HepG2 (cell line): ENCODE results near the gene CLDN9. TPM values are rescaled to one million over a fixed set of nuclear protein-coding genes. Genes with fewer than 3 reads are reported as not detected.

Experiments used
- ATM ChIP-seq: fragments of 450-650 bp; IDR thresholded peaks from 2 replicates; pipeline ENCODE4 v1.7.1; 2017; ENCODE audit warnings: mild to moderate bottlenecking, borderline replicate concordance
- BCLAF1 ChIP-seq: fragments of 450-650 bp; IDR thresholded peaks from 2 replicates; pipeline ENCODE4 v1.6.1; 2017; ENCODE audit warnings: mild to moderate bottlenecking
- BHLHE40 ChIP-seq: IDR thresholded peaks from 2 replicates; pipeline ENCODE4 v1.6.1; 2011; ENCODE audit warnings: low read length, improper control_type of control experiment
- CAMTA2 ChIP-seq: sonication (generic); formaldehyde crosslinking; IDR thresholded peaks from 2 replicates; pipeline ENCODE4 v1.4.0; 2020; ENCODE audit warnings: mild to moderate bottlenecking, missing genetic modification reagents, borderline replicate concordance
- CBFB ChIP-seq: sonication (generic); formaldehyde crosslinking; IDR thresholded peaks from 2 replicates; pipeline ENCODE4 v1.4.0; 2020; ENCODE audit warnings: missing genetic modification reagents
- CEBPB ChIP-seq: IDR thresholded peaks from 2 replicates; pipeline ENCODE4 v1.6.1; 2011; ENCODE audit warnings: low read depth, low read length, improper control_type of control experiment, borderline replicate concordance
- ETV5 ChIP-seq: IDR thresholded peaks from 2 replicates; pipeline ENCODE4 v1.6.1; 2018; ENCODE audit warnings: missing biosample characterization, missing genetic modification reagents, inconsistent platforms, borderline replicate concordance
- GATA4 ChIP-seq: sonication (generic); IDR thresholded peaks from 2 replicates; pipeline ENCODE4 v1.6.1; 2016; ENCODE audit warnings: antibody characterized with exemption, low read depth, borderline replicate concordance
- HNF4G ChIP-seq, 2 experiments: sonication (generic) in 1 of 2; formaldehyde crosslinking in 1 of 2; IDR thresholded peaks; 2 replicates each; pipeline versions ENCODE4 v1.4.0 to v1.6.1; 2011 to 2020; ENCODE audit warnings: borderline replicate concordance in 2 of 2, low read depth in 2 of 2, mild to moderate bottlenecking in 2 of 2, low read length in 1 of 2, missing genetic modification reagents in 1 of 2, moderate library complexity in 1 of 2
- IRX3 ChIP-seq: sonication (generic); formaldehyde crosslinking; IDR thresholded peaks from 2 replicates; pipeline ENCODE4 v1.8.1; 2023; ENCODE audit warnings: mild to moderate bottlenecking, low read depth, missing genetic modification reagents, borderline replicate concordance
- JUNB ChIP-seq: sonication (generic); formaldehyde crosslinking; IDR thresholded peaks from 2 replicates; pipeline ENCODE4 v1.8.0; 2022; ENCODE audit warnings: missing genetic modification reagents, mild to moderate bottlenecking, borderline replicate concordance
- MED8 ChIP-seq: sonication (generic); formaldehyde crosslinking; IDR thresholded peaks from 2 replicates; pipeline ENCODE4 v1.8.1; 2023; ENCODE audit warnings: mild to moderate bottlenecking, missing genetic modification reagents; ENCODE audit not compliant: insufficient replicate concordance
- MTA3 ChIP-seq: sonication (generic); formaldehyde crosslinking; IDR thresholded peaks from 2 replicates; pipeline ENCODE4 v1.4.0; 2020; ENCODE audit warnings: missing genetic modification reagents
- MTF2 ChIP-seq: sonication (generic); formaldehyde crosslinking; IDR thresholded peaks from 2 replicates; pipeline ENCODE4 v1.5.0; 2020; ENCODE audit warnings: missing genetic modification reagents, borderline replicate concordance
- NFE2L2 ChIP-seq: fragments of 150-350 bp; IDR thresholded peaks from 2 replicates; pipeline ENCODE4 v1.6.1; 2014; ENCODE audit warnings: low read length
- PCBP1 ChIP-seq: fragments of 200-400 bp; formaldehyde crosslinking; IDR thresholded peaks from 2 replicates; pipeline ENCODE4 v1.6.1; 2017; ENCODE audit warnings: mild to moderate bottlenecking, low read depth, low read length, borderline replicate concordance
- RFX1 ChIP-seq: fragments of 450-650 bp; IDR thresholded peaks from 2 replicates; pipeline ENCODE4 v1.6.1; 2017
- SETDB1 ChIP-seq: sonication (generic); formaldehyde crosslinking; IDR thresholded peaks from 2 replicates; pipeline ENCODE4 v1.5.1; 2020; ENCODE audit warnings: missing genetic modification reagents, mild to moderate bottlenecking, borderline replicate concordance
- ZBTB38 ChIP-seq: sonication (generic); formaldehyde crosslinking; IDR thresholded peaks from 2 replicates; pipeline ENCODE4 v1.5.1; 2020; ENCODE audit warnings: mild to moderate bottlenecking, missing genetic modification reagents
- ZFP41 ChIP-seq: sonication (generic); formaldehyde crosslinking; IDR thresholded peaks from 2 replicates; pipeline ENCODE4 v1.4.0; 2020; ENCODE audit warnings: mild to moderate bottlenecking, missing genetic modification reagents, borderline replicate concordance
- ZFX ChIP-seq: sonication (generic); formaldehyde crosslinking; IDR thresholded peaks from 2 replicates; pipeline ENCODE4 v1.4.0; 2020; ENCODE audit warnings: mild to moderate bottlenecking, low read depth, missing genetic modification reagents, moderate library complexity
- ZNF512 ChIP-seq: sonication (generic); formaldehyde crosslinking; IDR thresholded peaks from 2 replicates; pipeline ENCODE4 v1.4.0; 2020; ENCODE audit warnings: mild to moderate bottlenecking, missing genetic modification reagents
- ZNF547 ChIP-seq: sonication (generic); formaldehyde crosslinking; IDR thresholded peaks from 2 replicates; pipeline ENCODE4 v1.5.1; 2020; ENCODE audit warnings: mild to moderate bottlenecking, missing genetic modification reagents
- ZNF563 ChIP-seq: sonication (generic); formaldehyde crosslinking; IDR thresholded peaks from 2 replicates; pipeline ENCODE4 v1.8.0; 2022; ENCODE audit warnings: mild to moderate bottlenecking, moderate library complexity, missing genetic modification reagents
- ZNF749 ChIP-seq: sonication (generic); formaldehyde crosslinking; IDR thresholded peaks from 2 replicates; pipeline ENCODE4 v1.8.0; 2022; ENCODE audit warnings: mild to moderate bottlenecking, missing genetic modification reagents, moderate library complexity, borderline replicate concordance
- ZNF768 ChIP-seq: sonication (generic); formaldehyde crosslinking; IDR thresholded peaks from 2 replicates; pipeline ENCODE4 v1.4.0; 2020; ENCODE audit warnings: missing genetic modification reagents
- polyA plus RNA-seq, 8 experiments: library from polyadenylated mRNA; depleted of rRNA in 3 of 8; stranded (reverse) in 7 of 8; unstranded in 1 of 8; fragments of >200 nt; fragmentation: Illumina TruSeq in 4 of 8; extraction: Trizol in 4 of 8; gene quantifications; 2 replicates each; pipeline versions ENCODE4 v1.2.1 to v1.2.3, GENCODE V29; 2011 to 2016; ENCODE audit warnings: low read depth in 4 of 8, missing spikeins in 1 of 8, mixed read lengths in 1 of 8; ENCODE audit not compliant: insufficient read depth in 1 of 8
- total RNA-seq, 5 experiments: library from RNA; depleted of rRNA; stranded (reverse); fragments of >200 nt; fragmentation: Illumina TruSeq; extraction: Trizol; gene quantifications; 2 replicates each; pipeline ENCODE4 v1.2.3, GENCODE V29; 2016; ENCODE audit warnings: low read depth in 1 of 5

CLDN9 gene
- total and polyA plus RNA-seq, 2 of the 13 experiments (the other 11 are each of a cell fraction or from before 2014, with no cell fraction given): 0.15 to 0.26 TPM

- no peak for TF ChIP-seq ZNF512 (CRISPR knock-in tag)
- TF ChIP-seq MED8 (CRISPR knock-in tag): no peak
- peak; percentile 45; the same call in 1 of the 2 replicates for TF ChIP-seq CBFB (CRISPR knock-in tag)
- TF ChIP-seq RFX1: no peak
- TF ChIP-seq JUNB: peak; percentile 94
- no peak for TF ChIP-seq SETDB1 (CRISPR knock-in tag)
- peak; percentile 20; the same call in 1 of the 2 replicates for TF ChIP-seq ZBTB38 (CRISPR knock-in tag)
- 0 out of 2 replicates have a peak, but pooled peaks have one; percentile 19 for TF ChIP-seq GATA4
- TF ChIP-seq IRX3 (CRISPR knock-in tag): no peak
- TF ChIP-seq MTA3 (CRISPR knock-in tag): no peak
- TF ChIP-seq MTF2 (CRISPR knock-in tag): no peak; the same call in 1 of the 2 replicates
- no peak for TF ChIP-seq ZFP41 (CRISPR knock-in tag)
- no peak for TF ChIP-seq CAMTA2 (CRISPR knock-in tag)
- no peak for TF ChIP-seq PCBP1
- TF ChIP-seq ATM: no peak
- 0 out of 2 replicates have a peak, but pooled peaks have one; percentile 10 for TF ChIP-seq ZNF768 (CRISPR knock-in tag)
- peak; percentile 36; the same call in 1 of the 2 replicates for TF ChIP-seq ZNF749 (CRISPR knock-in tag)
- TF ChIP-seq NFE2L2: no peak
- TF ChIP-seq HNF4G (IDR thresholded peaks at IDR 0.05; ENCODE audit: borderline replicate concordance, low read depth, low read length): no peak
- TF ChIP-seq HNF4G (CRISPR knock-in tag; IDR thresholded peaks at IDR 0.05; ENCODE audit: borderline replicate concordance, low read depth): no peak
- TF ChIP-seq BHLHE40: peak; percentile 49; the same call in 1 of the 2 replicates
- peak; percentile 97 for TF ChIP-seq ETV5
- TF ChIP-seq CEBPB: no peak
- peak; percentile 55 for TF ChIP-seq ZFX (CRISPR knock-in tag)
- TF ChIP-seq BCLAF1: no peak
- no peak for TF ChIP-seq ZNF563 (CRISPR knock-in tag)
- peak; percentile 75; the same call in 1 of the 2 replicates for TF ChIP-seq ZNF547
These were observed 8.1 kb downstream of the CLDN9 start (continued) for GRCh38 chr16:3020604-3021448.
